GM12873 (cell line): ENCODE data around the gene TSR3.

Source experiments
- CTCF ChIP-seq: IDR thresholded peaks from 2 replicates; pipeline ENCODE4 v1.5.1; 2012; ENCODE audit warnings: low read depth, mild to moderate bottlenecking, moderate library complexity, low read length, control low read depth; ENCODE audit not compliant: insufficient read depth; ENCODE audit errors: missing control alignments

Gene TSR3

GRCh38 chr16:1348926-1349325, 2.8 kb downstream of the TSR3 start:
- TF ChIP-seq CTCF: no peak

- no peak for TF ChIP-seq CTCF
These were observed 3.2 kb downstream of the TSR3 start for GRCh38 chr16:1348441-1348840.

GRCh38 chr16:1347962-1348361, 3.7 kb downstream of the TSR3 start:
- no peak for TF ChIP-seq CTCF

GRCh38 chr16:1347286-1347855, 4.3 kb downstream of the TSR3 start:
- TF ChIP-seq CTCF: no peak

GRCh38 chr16:1346422-1347285, 5.0 kb downstream of the TSR3 start:
- no peak for TF ChIP-seq CTCF

- no peak for TF ChIP-seq CTCF
These were observed 5.8 kb downstream of the TSR3 start for GRCh38 chr16:1345651-1346421.

- no peak for TF ChIP-seq CTCF
These were observed 6.6 kb downstream of the TSR3 start for GRCh38 chr16:1345087-1345486.
